Psoas muscle (tissue), 8 donors: ENCODE data around the gene TIMP4. TPM values are rescaled to one million over a fixed set of nuclear protein-coding genes. Genes with fewer than 3 reads are reported as not detected.
A peak's percentile ranks its signal among the peaks of the same experiment; 100 is the strongest.

Experiments
- ATAC-seq, 4 donors: fragments of 200-7000 bp; cut with Tn5 transposase; one replicate each; pipeline ENCODE4 v1.9.1; 2020; ENCODE audit warnings: moderate library complexity in 3 of 4, mild to moderate bottlenecking in 2 of 4
- DNase-seq, 2 donors: peaks; one replicate each; pipeline ENCODE4 v3.0.0-alpha.2; 2020
- H3K27ac ChIP-seq: fragments of 200-600 bp; one replicate; pipeline ENCODE4 v1.8.0; 2022
- H3K27me3 ChIP-seq, 3 donors: fragments of 200-600 bp in 1 of 3; one replicate each; pipeline versions ENCODE4 v1.6.1 to v1.8.0; 2013 to 2022; ENCODE audit warnings: low read length in 2 of 3, mild to moderate bottlenecking in 2 of 3, moderate library complexity in 1 of 3; ENCODE audit not compliant: insufficient read depth in 3 of 3
- H3K36me3 ChIP-seq, 2 donors: fragments of 200-600 bp in 1 of 2; one replicate each; pipeline versions ENCODE4 v1.6.1 to v1.8.0; 2013 to 2022; ENCODE audit warnings: low read depth in 1 of 2, mild to moderate bottlenecking in 1 of 2, moderate library complexity in 1 of 2; ENCODE audit not compliant: insufficient read depth in 1 of 2
- H3K4me1 ChIP-seq: fragments of 200-600 bp; one replicate; pipeline ENCODE4 v1.8.0; 2022
- H3K4me3 ChIP-seq: fragments of 200-600 bp; one replicate; pipeline ENCODE4 v1.8.0; 2022; ENCODE audit warnings: mild to moderate bottlenecking
- H3K9me3 ChIP-seq: fragments of 200-600 bp; one replicate; pipeline ENCODE4 v1.8.0; 2022
- CTCF ChIP-seq: fragments of 200-600 bp; IDR thresholded peaks from one replicate; pipeline ENCODE4 v1.8.0; 2022; ENCODE audit warnings: antibody characterized with exemption
- WGBS, 3 donors: extraction: QIAGEN DNeasy Blood & Tissue Kit; methylation state at CpG; one replicate each; pipeline versions ENCODE4 v1.1.6 to v1.1.7; 2013; 5-methylcytosine and 5-hydroxymethylcytosine counted together
- intact Hi-C, 2 donors: fragments of 100-400 bp; cut with DNase I; formaldehyde crosslinking; loops; one replicate each; pipeline versions ENCODE4 v1.11.0 to v1.14.2; 2022
- polyA plus RNA-seq, 3 donors: library from polyadenylated mRNA; stranded (reverse); fragments of 200-250 nt; gene quantifications; one replicate each; pipeline ENCODE4 v1.2.3, GENCODE V29; 2013
- total RNA-seq, 4 donors: library from RNA; stranded (reverse); fragmentation: NEBNext Ultra II Directional in 2 of 4; extraction: Animal tissue kit (Norgen Biotek cat#: 25700) in 2 of 4; gene quantifications; one replicate each; pipeline versions ENCODE4 v1.2.1 to v1.2.4, GENCODE V29; 2021 to 2023
- donor health status: healthy with polysubstance abuse.
- donor health status: DM: no; HTN: no; CAD: no; lungs with moderate emphysema.
- donor health status: Bipolar disorder and iron deficiency.
- donor health status: healthy.
- donor health status: DM: yes; HTN: yes; CAD: no.
- donor health status: DM: no; HTN: no; CAD: no.
- donor health status: DM: no; HTN: no; CAD: no.
- donor health status: DM: yes; HTN: yes; CAD: no.

The TIMP4 gene
- total and polyA plus RNA-seq, 7 donors = 1.3 to 24.1 (median 17.7) TPM

GRCh38 chr3:12139111-12139511 is 19.6 kb downstream of the TIMP4 start:
- peaks cover 35% of the 10 kb centered on the region for H3K4me1 ChIP-seq
- no peaks in the 10 kb centered on the region for H3K9me3 ChIP-seq
- H3K36me3 ChIP-seq = no peaks in the 10 kb centered on the region
- WGBS, 3 donors = 38 to 49% (median 42%) methylated on average over 5 of the region's 5 CpGs
- intact Hi-C loops = loop anchor here in 1 of 2 donors (1.0 kb wide), 1 partner anchor 39 kb away; no protein-coding TSS in a partner anchor
- peak overlapping the region; percentile 60 for H3K27ac ChIP-seq
- DNase-seq (no peak), ATAC-seq (peak in 3 of 4 donors; percentile 40 to 44 (median 43))
- peak; percentile 60 for TF ChIP-seq CTCF
- H3K27me3 ChIP-seq = no peaks in the 10 kb centered on the region
- no peak overlapping the region for H3K4me3 ChIP-seq

GRCh38 chr3:12138044-12138443 is 20.7 kb downstream of the TIMP4 start:
- TF ChIP-seq CTCF = peak; percentile 26
- intact Hi-C loops = no loop called here
- DNase-seq (no peak), ATAC-seq (peak in 3 of 4 donors; percentile 52 to 72 (median 53))
- Histone ChIP-seq H3K4me3 (no peak overlapping the region), H3K9me3 (no peaks in the 10 kb centered on the region), H3K4me1 (peaks cover 25% of the 10 kb centered on the region), H3K27ac (peak overlapping the region; percentile 60), H3K36me3 (no peaks in the 10 kb centered on the region), H3K27me3 (no peaks in the 10 kb centered on the region)
- 0 to 14% (median 1%) methylated on average over 1 of the region's 1 CpG for WGBS, 3 donors

DNA sequence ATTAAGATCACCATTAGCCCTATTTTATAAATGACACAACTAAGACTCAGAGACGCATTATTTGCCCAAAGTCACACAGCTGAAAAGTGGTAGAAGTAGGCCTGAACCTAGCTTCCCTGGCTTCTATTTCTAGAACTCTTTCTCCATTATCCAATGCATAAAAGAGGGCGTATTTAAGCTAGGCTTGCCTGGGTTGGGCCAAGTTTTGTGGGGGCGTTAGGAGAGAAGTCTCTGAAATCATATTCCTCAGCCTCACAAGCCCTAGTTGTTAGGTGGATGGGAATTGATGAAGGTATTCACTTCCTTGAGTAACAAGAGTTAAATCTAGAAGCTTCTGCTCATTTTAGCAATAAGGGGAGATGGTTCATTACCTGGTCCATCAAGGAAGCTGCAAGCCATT is 22.3 kb downstream of the TIMP4 start:
- Histone ChIP-seq H3K27me3 (no peaks in the 10 kb centered on the region), H3K4me3 (no peak overlapping the region), H3K27ac (no peak overlapping the region), H3K9me3 (no peaks in the 10 kb centered on the region), H3K4me1 (peaks cover 20% of the 10 kb centered on the region), H3K36me3 (no peaks in the 10 kb centered on the region)
- TF ChIP-seq CTCF = no peak
- intact Hi-C loops = loop anchor here in 1 of 2 donors (2.0 kb wide), 1 partner anchor 344 kb away; no protein-coding TSS in a partner anchor
- ATAC-seq (no peak), DNase-seq (no peak)
- WGBS, 3 donors = 81 to 88% (median 86%) methylated on average over 3 of the region's 3 CpGs

DNA sequence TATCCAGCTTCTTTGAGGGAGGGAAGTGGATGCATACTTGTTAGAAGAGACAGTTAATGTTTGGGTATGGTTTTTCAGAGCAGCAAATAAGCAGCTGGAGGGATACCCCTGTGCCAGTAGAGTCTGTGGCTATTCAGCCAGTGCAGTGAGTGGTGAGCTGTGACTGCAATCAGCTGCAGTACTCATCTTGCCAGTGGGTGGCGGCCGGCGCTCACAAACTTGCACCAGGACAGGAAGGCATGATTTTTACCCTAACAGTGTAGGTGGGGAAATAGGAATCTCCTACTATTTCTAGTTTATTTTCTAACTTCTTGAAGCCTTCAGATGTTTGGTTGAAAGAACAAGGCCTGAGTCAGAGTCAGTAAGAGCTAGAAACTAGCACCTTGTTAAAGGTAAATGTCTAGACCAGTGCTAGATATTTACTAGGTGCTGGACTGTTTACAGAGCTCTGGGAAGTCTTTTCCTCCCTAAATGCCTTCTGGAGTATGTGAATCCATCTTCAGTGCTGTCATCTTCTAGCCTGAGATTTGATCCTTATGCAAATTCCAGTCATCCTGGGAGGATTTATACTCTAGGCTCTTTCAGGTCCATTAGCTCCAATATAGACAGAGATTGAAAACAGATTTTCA is 23.6 kb downstream of the TIMP4 start:
- H3K27ac ChIP-seq = no peak overlapping the region

More for the DNA sequence above, 23.6 kb downstream of the TIMP4 start:
- TF ChIP-seq CTCF = peak; percentile 95
- Histone ChIP-seq H3K4me3 (no peak overlapping the region), H3K4me1 (peaks cover 20% of the 10 kb centered on the region), H3K9me3 (no peaks in the 10 kb centered on the region), H3K27me3 (no peaks in the 10 kb centered on the region), H3K36me3 (no peaks in the 10 kb centered on the region)
- WGBS, 3 donors = 1 to 10% (median 2%) methylated on average over 3 of the region's 3 CpGs
- DNase-seq (peak; percentile 72 to 82), ATAC-seq (peak; percentile 83 to 89 (median 85))
- intact Hi-C loops = loop anchor here (1.0 to 2.0 kb wide), 3 partner anchors 41 to 344 kb away; no protein-coding TSS in a partner anchor
